GM12878 (cell line): ENCODE results near the gene ZNF317.

Source experiments
- BRCA1 ChIP-seq: IDR thresholded peaks from 2 replicates; pipeline ENCODE4 v1.6.1; 2011; ENCODE audit warnings: low read depth, low read length, improper control_type of control experiment
- CTCF ChIP-seq, 3 experiments: IDR thresholded peaks in 2 of 3; conservative IDR thresholded peaks in 1 of 3; 2 replicates each; pipeline ENCODE4 v1.5.1; 2011; ENCODE audit warnings: low read depth in 3 of 3, low read length in 3 of 3, mild to moderate bottlenecking in 3 of 3, control low read depth in 2 of 3, moderate library complexity in 2 of 3, inconsistent platforms in 1 of 3, mixed read lengths in 1 of 3; ENCODE audit not compliant: control insufficient read depth in 2 of 3, insufficient read depth in 1 of 3; ENCODE audit errors: extremely low read depth in 1 of 3
- MXI1 ChIP-seq: fragments of 150-350 bp; IDR thresholded peaks from 2 replicates; pipeline ENCODE4 v1.6.1; 2011; ENCODE audit warnings: low read depth, mild to moderate bottlenecking, inconsistent platforms, low read length, improper control_type of control experiment
- TAF1 ChIP-seq: IDR thresholded peaks from 2 replicates; pipeline ENCODE4 v1.6.1; 2011; ENCODE audit warnings: mild to moderate bottlenecking, low read depth, low read length, borderline replicate concordance

GRCh38 chr19:9165261-9165660 lies 25.1 kb downstream of the ZNF317 start:
- TF ChIP-seq CTCF (IDR thresholded peaks at IDR 0.05 in 2 of 3, conservative IDR thresholded peaks at IDR 0.05 in 1 of 3; ENCODE audit: control insufficient read depth in 2 of 3, extremely low read depth in 1 of 3, insufficient read depth in 1 of 3, low read depth in 3 of 3, low read length in 3 of 3) = no peak
- TF ChIP-seq TAF1 = no peak
- no peak for TF ChIP-seq BRCA1
- no peak for TF ChIP-seq MXI1
